A549 (cell line): ENCODE data around the gene SS18L1. TPM values are rescaled to one million over a fixed set of nuclear protein-coding genes. Genes with fewer than 3 reads are reported as not detected.

Source experiments
- ATAC-seq, 2 experiments: fragments of 200-7000 bp in 1 of 2; fragments of >200 bp in 1 of 2; cut with Nextera tagmentation in 1 of 2; cut with Tn5 transposase in 1 of 2; 3 replicates each; pipeline versions ENCODE4 v1.8.0 to v1.9.1; 2018 to 2020; ENCODE audit warnings: mild to moderate bottlenecking in 1 of 2, moderate library complexity in 1 of 2
- CTCF ChIA-PET: fragments of 300-600 bp; sonication (Branson Sonifier 250); formaldehyde crosslinking; extraction: SDS; loops from one replicate; lab custom pipeline; 2021; ENCODE audit warnings: antibody characterized with exemption, inconsistent platforms; lab: Yijun Ruan, JAX
- POLR2A ChIA-PET: fragments of 350-600 bp; formaldehyde crosslinking; extraction: SDS; loops from one replicate; lab custom pipeline; 2021; ENCODE audit warnings: antibody characterized with exemption, inconsistent platforms; lab: Yijun Ruan, JAX
- DNase-seq, 2 experiments: peaks; one replicate each; pipeline versions ENCODE4 v3.0.0 to v3.0.0-alpha.2; 2011 to 2016; ENCODE audit warnings: low read depth in 1 of 2, low spot score in 1 of 2
- FAIRE-seq: peaks from 2 replicates; lab custom pipeline; 2011; peaks lifted over from hg19 to GRCh38; lab: Jason Lieb, UNC
- H3K27ac ChIP-seq, 2 experiments: fragments of >200 bp; sonication (Bioruptor Twin); formaldehyde crosslinking; 3 replicates each; pipeline ENCODE4 v1.5.1; 2016 to 2017
- H3K4me1 ChIP-seq: fragments of >200 bp; sonication (Bioruptor Twin); formaldehyde crosslinking; 3 replicates; pipeline ENCODE4 v1.6.1; 2016
- H3K4me2 ChIP-seq: fragments of >200 bp; sonication (Bioruptor Twin); formaldehyde crosslinking; 3 replicates; pipeline ENCODE4 v1.6.1; 2016
- H3K4me3 ChIP-seq: fragments of >200 bp; sonication (Bioruptor Twin); formaldehyde crosslinking; 3 replicates; pipeline ENCODE4 v1.5.1; 2016
- H3K9me3 ChIP-seq: fragments of >200 bp; sonication (Bioruptor Twin); formaldehyde crosslinking; 3 replicates; pipeline ENCODE4 v1.6.1; 2016
- BHLHE40 ChIP-seq: IDR thresholded peaks from 2 replicates; pipeline ENCODE4 v1.6.1; 2012; ENCODE audit warnings: low read depth, low read length, inconsistent platforms
- CBX2 ChIP-seq: fragments of 200-600 bp; sonication (generic); IDR thresholded peaks from 2 replicates; pipeline ENCODE4 v1.6.1; 2016; ENCODE audit warnings: low read depth, mild to moderate bottlenecking, borderline replicate concordance
- CHD2 ChIP-seq: fragments of 150-350 bp; IDR thresholded peaks from 2 replicates; pipeline ENCODE4 v1.6.1; 2014; ENCODE audit warnings: low read length; ENCODE audit not compliant: partially characterized antibody
- CHD4 ChIP-seq: fragments of 200-600 bp; sonication (generic); IDR thresholded peaks from 2 replicates; pipeline ENCODE4 v1.6.1; 2016; ENCODE audit warnings: antibody characterized with exemption, mild to moderate bottlenecking, borderline replicate concordance
- CTCF ChIP-seq: fragments of >200 bp; sonication (Bioruptor Twin); formaldehyde crosslinking; IDR thresholded peaks from 3 replicates; pipeline ENCODE4 v1.5.1; 2016
- ESRRA ChIP-seq: fragments of 150-350 bp; IDR thresholded peaks from 2 replicates; pipeline ENCODE4 v1.6.1; 2014; ENCODE audit warnings: mild to moderate bottlenecking, low read length, borderline replicate concordance
- FOSB ChIP-seq: fragments of 250-450 bp; sonication (Bioruptor Pico); IDR thresholded peaks from 2 replicates; pipeline ENCODE4 v1.5.0; 2020; ENCODE audit warnings: mild to moderate bottlenecking, moderate library complexity
- HDAC2 ChIP-seq: fragments of 200-600 bp; sonication (generic); IDR thresholded peaks from 2 replicates; pipeline ENCODE4 v1.6.1; 2016
- HOXA7 ChIP-seq: fragments of 250-450 bp; sonication (Bioruptor Pico); IDR thresholded peaks from 2 replicates; pipeline ENCODE4 v1.5.0; 2020; ENCODE audit warnings: mild to moderate bottlenecking, moderate library complexity
- HOXB5 ChIP-seq: fragments of 250-450 bp; sonication (Bioruptor Pico); IDR thresholded peaks from 2 replicates; pipeline ENCODE4 v1.5.0; 2020; ENCODE audit warnings: mild to moderate bottlenecking, moderate library complexity
- KDM1A ChIP-seq: fragments of 200-600 bp; sonication (generic); IDR thresholded peaks from 2 replicates; pipeline ENCODE4 v1.6.1; 2016; ENCODE audit warnings: low read depth, mild to moderate bottlenecking
- KDM5A ChIP-seq: fragments of 200-600 bp; sonication (generic); IDR thresholded peaks from 2 replicates; pipeline ENCODE4 v1.6.1; 2016; ENCODE audit warnings: antibody characterized with exemption, mild to moderate bottlenecking
- MAX ChIP-seq: IDR thresholded peaks from 2 replicates; pipeline ENCODE4 v1.6.1; 2012
- MYC ChIP-seq: IDR thresholded peaks from 2 replicates; pipeline ENCODE4 v1.6.1; 2012; ENCODE audit warnings: mild to moderate bottlenecking, inconsistent platforms, low read length, improper control_type of control experiment, borderline replicate concordance
- NFE2L2 ChIP-seq: fragments of 150-350 bp; conservative IDR thresholded peaks from 2 replicates; pipeline ENCODE4 v1.6.1; 2014; ENCODE audit warnings: low read length
- PHF8 ChIP-seq: fragments of 200-600 bp; sonication (generic); IDR thresholded peaks from 2 replicates; pipeline ENCODE4 v1.6.1; 2016; ENCODE audit warnings: low read depth, mild to moderate bottlenecking, antibody characterized with exemption, moderate library complexity, borderline replicate concordance
- RARB ChIP-seq: fragments of 250-450 bp; sonication (Bioruptor Pico); IDR thresholded peaks from 2 replicates; pipeline ENCODE4 v1.8.0; 2021; ENCODE audit warnings: mild to moderate bottlenecking, moderate library complexity
- RCOR1 ChIP-seq: fragments of 150-350 bp; IDR thresholded peaks from 2 replicates; pipeline ENCODE4 v1.6.1; 2014; ENCODE audit warnings: antibody characterized with exemption, low read length, low read depth
- SMC3 ChIP-seq: fragments of >200 bp; sonication (Bioruptor Twin); formaldehyde crosslinking; IDR thresholded peaks from 3 replicates; pipeline ENCODE4 v1.6.1; 2018; ENCODE audit warnings: inconsistent platforms
- ZSCAN20 ChIP-seq: fragments of 250-450 bp; sonication (Bioruptor Pico); IDR thresholded peaks from 2 replicates; pipeline ENCODE4 v1.8.0; 2022; ENCODE audit warnings: mild to moderate bottlenecking, moderate library complexity
- WGBS: methylation state at CpG from one replicate; pipeline ENCODE4 v1.1.6; 2017; ENCODE audit errors: missing lambda C conversion rate; 5-methylcytosine and 5-hydroxymethylcytosine counted together
- polyA plus RNA-seq, 4 experiments: library from polyadenylated mRNA; depleted of rRNA in 3 of 4; stranded (reverse); fragments of >200 nt; fragmentation: RNase III in 1 of 4; extraction: RNeasy Plus Mini Kit Qiagen cat#74134 plus additional on column Dnase treatment in 1 of 4; gene quantifications; 2 replicates in 3 of 4; 3 replicates in 1 of 4; pipeline ENCODE4 v1.2.3, GENCODE V29; 2011 to 2017
- TF ChIP-seq, protein P1 (sequence below): fragments of 250-450 bp; sonication (Bioruptor Pico); IDR thresholded peaks from 2 replicates; pipeline ENCODE4 v1.5.0; 2021; ENCODE audit warnings: mild to moderate bottlenecking, moderate library complexity, borderline replicate concordance
- TF ChIP-seq, protein P2 (sequence below): IDR thresholded peaks from 2 replicates; pipeline ENCODE4 v1.6.1; 2012; ENCODE audit warnings: low read depth, borderline replicate concordance
- TF ChIP-seq, protein P3 (sequence below): fragments of >200 bp; sonication (Bioruptor Twin); formaldehyde crosslinking; IDR thresholded peaks from 2 replicates; pipeline ENCODE4 v1.6.1; 2016

Gene SS18L1
- polyA plus RNA-seq, 2 of the 4 experiments (the other 2 are of a cell fraction): 7.4 to 13.1 TPM

GRCh38 chr20:62143957-62144825 lies 622 bp downstream of the SS18L1 start:
- H3K4me1 ChIP-seq: peaks cover 18% of the 10 kb centered on the region
- no peaks in the 10 kb centered on the region for H3K9me3 ChIP-seq
- H3K4me2 ChIP-seq: peak overlapping the region; percentile 72
- FAIRE-seq: no peak
- ATAC-seq: peak; percentile 48 to 73
- peak; percentile 66 to 68 for DNase-seq
- POLR2A ChIA-PET: interaction anchor here (2.5 kb wide), 1 partner anchor 23 kb away, joined by 12 read pairs; the partner anchor contains the start of gene LSM14B
- H3K27ac ChIP-seq: peak overlapping the region; percentile 98
- H3K4me3 ChIP-seq: peak overlapping the region; percentile 98
- WGBS: 10% methylated on average over 26 of the region's 104 CpGs
- TF ChIP-seq MAX: peak; percentile 81
- TF ChIP-seq NFE2L2: no peak
- TF ChIP-seq RCOR1: no peak
- 0 out of 2 replicates have a peak, but pooled peaks have one; percentile 40 for TF ChIP-seq PHF8
- TF ChIP-seq MYC: no peak
- TF ChIP-seq, protein P1, sequence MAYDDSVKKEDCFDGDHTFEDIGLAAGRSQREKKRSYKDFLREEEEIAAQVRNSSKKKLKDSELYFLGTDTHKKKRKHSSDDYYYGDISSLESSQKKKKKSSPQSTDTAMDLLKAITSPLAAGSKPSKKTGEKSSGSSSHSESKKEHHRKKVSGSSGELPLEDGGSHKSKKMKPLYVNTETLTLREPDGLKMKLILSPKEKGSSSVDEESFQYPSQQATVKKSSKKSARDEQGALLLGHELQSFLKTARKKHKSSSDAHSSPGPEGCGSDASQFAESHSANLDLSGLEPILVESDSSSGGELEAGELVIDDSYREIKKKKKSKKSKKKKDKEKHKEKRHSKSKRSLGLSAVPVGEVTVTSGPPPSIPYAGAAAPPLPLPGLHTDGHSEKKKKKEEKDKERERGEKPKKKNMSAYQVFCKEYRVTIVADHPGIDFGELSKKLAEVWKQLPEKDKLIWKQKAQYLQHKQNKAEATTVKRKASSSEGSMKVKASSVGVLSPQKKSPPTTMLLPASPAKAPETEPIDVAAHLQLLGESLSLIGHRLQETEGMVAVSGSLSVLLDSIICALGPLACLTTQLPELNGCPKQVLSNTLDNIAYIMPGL: no peak
- no peak for TF ChIP-seq KDM5A
- TF ChIP-seq, protein P2, sequence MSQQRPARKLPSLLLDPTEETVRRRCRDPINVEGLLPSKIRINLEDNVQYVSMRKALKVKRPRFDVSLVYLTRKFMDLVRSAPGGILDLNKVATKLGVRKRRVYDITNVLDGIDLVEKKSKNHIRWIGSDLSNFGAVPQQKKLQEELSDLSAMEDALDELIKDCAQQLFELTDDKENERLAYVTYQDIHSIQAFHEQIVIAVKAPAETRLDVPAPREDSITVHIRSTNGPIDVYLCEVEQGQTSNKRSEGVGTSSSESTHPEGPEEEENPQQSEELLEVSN: peak; percentile 50; the same call in 1 of the 2 replicates
- no peak for TF ChIP-seq KDM1A
- TF ChIP-seq SMC3: no peak
- CTCF ChIA-PET: interaction anchor here (0.8 to 1.1 kb wide), 2 partner anchors 17 to 20 kb away, joined by 3 read pairs; no protein-coding TSS in a partner anchor

GRCh38 chr20:62145688-62146018 lies 2.1 kb downstream of the SS18L1 start:
- ATAC-seq: no peak
- WGBS: 90% methylated on average over 7 of the region's 7 CpGs
- CTCF ChIA-PET: interaction anchor here (1.0 to 1.5 kb wide), 2 partner anchors 11 to 135 kb away, joined by 4 read pairs; no protein-coding TSS in a partner anchor

More at GRCh38 chr20:62145688-62146018, 2.1 kb downstream of the SS18L1 start:
- no peak for DNase-seq
- TF ChIP-seq, protein P3, sequence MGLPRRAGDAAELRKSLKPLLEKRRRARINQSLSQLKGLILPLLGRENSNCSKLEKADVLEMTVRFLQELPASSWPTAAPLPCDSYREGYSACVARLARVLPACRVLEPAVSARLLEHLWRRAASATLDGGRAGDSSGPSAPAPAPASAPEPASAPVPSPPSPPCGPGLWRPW: no peak
- TF ChIP-seq HOXA7 (CRISPR knock-in tag) (no peak), ZSCAN20 (CRISPR knock-in tag) (no peak), RCOR1 (no peak), HOXB5 (CRISPR knock-in tag) (no peak), CBX2 (no peak), CHD4 (no peak), ESRRA (no peak), FOSB (CRISPR knock-in tag) (no peak), RARB (CRISPR knock-in tag) (no peak), HDAC2 (no peak), CTCF (no peak), CHD2 (no peak), MAX (no peak), BHLHE40 (no peak)
- TF ChIP-seq, protein P2: no peak
- POLR2A ChIA-PET: no interaction called here
- Histone ChIP-seq H3K27ac (no peak overlapping the region), H3K9me3 (no peaks in the 10 kb centered on the region), H3K4me1 (peaks cover 18% of the 10 kb centered on the region), H3K4me2 (no peak overlapping the region), H3K4me3 (no peak overlapping the region)
- no peak for FAIRE-seq
